ENCODE results near the gene BRD9. TPM values are rescaled to one million over a fixed set of nuclear protein-coding genes. Genes with fewer than 3 reads are reported as not detected.

The BRD9 gene
- total RNA-seq, 1 donor from 2014 or later, result 43.7 TPM

DNA sequence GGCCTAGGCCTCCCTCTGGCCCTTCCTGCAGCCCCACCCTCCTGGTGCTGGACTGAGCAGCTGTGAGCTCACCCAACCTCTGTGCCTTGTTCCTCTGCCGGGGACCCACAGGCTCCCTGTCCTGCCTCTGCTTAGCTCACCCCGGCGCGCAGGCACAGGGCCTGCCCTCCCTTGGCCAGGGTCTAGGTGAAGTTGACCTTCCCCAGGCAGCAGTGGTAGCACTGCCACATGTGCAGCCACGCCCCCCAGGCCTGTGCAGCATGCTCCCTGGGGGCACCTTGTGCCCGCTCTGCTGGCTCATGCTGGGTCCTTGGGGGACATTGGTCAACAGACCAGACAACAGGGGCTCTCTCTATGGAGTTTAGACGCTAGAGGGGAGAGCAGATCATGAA, 18.2 kb upstream of the BRD9 start:
- peaks cover 19% of the 10 kb centered on the region for H3K4me1 ChIP-seq (ENCODE audit: insufficient read depth, low read length)
- H3K9me3 ChIP-seq (ENCODE audit: insufficient read depth, low read depth, low read length), result no peaks in the 10 kb centered on the region
- Mint-ChIP-seq H3K27me3 (ENCODE audit: low read depth, unreplicated experiment) (peaks cover 3% of the 10 kb centered on the region), H3K4me1 (ENCODE audit: low read depth, unreplicated experiment) (peaks cover 21% of the 10 kb centered on the region), H3K9me3 (ENCODE audit: unreplicated experiment) (no peaks in the 10 kb centered on the region), H3K27ac (ENCODE audit: unreplicated experiment) (peak overlapping the region; percentile 11), H3K4me3 (ENCODE audit: unreplicated experiment) (no peak overlapping the region), H3K36me3 (ENCODE audit: low read depth, unreplicated experiment) (peaks cover 21% of the 10 kb centered on the region)
- H2AFZ ChIP-seq (ENCODE audit: low read depth, low read length), result no peak overlapping the region
- H4K20me1 ChIP-seq (ENCODE audit: insufficient read depth, low read length), result peaks cover 19% of the 10 kb centered on the region
- DNase-seq (ENCODE audit: low read depth) (no peak), FAIRE-seq (no peak)
- H3K9ac ChIP-seq (ENCODE audit: low read length), result no peak overlapping the region
- H3K27ac ChIP-seq (ENCODE audit: low read depth, low read length), result no peak overlapping the region
- peaks cover 3% of the 10 kb centered on the region for H3K27me3 ChIP-seq (ENCODE audit: insufficient read depth, low read length)
- no peaks in the 10 kb centered on the region for H3K79me2 ChIP-seq (ENCODE audit: insufficient read depth, low read length)
- H3K4me2 ChIP-seq (ENCODE audit: low read length), result no peak overlapping the region
- H3K36me3 ChIP-seq (ENCODE audit: insufficient read depth, low read length), result peaks cover 5% of the 10 kb centered on the region
- TF ChIP-seq EZH2 (IDR thresholded peaks at IDR 0.05; ENCODE audit: insufficient read depth, low read length), result no peak
- TF ChIP-seq, protein P1, sequence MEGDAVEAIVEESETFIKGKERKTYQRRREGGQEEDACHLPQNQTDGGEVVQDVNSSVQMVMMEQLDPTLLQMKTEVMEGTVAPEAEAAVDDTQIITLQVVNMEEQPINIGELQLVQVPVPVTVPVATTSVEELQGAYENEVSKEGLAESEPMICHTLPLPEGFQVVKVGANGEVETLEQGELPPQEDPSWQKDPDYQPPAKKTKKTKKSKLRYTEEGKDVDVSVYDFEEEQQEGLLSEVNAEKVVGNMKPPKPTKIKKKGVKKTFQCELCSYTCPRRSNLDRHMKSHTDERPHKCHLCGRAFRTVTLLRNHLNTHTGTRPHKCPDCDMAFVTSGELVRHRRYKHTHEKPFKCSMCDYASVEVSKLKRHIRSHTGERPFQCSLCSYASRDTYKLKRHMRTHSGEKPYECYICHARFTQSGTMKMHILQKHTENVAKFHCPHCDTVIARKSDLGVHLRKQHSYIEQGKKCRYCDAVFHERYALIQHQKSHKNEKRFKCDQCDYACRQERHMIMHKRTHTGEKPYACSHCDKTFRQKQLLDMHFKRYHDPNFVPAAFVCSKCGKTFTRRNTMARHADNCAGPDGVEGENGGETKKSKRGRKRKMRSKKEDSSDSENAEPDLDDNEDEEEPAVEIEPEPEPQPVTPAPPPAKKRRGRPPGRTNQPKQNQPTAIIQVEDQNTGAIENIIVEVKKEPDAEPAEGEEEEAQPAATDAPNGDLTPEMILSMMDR (IDR thresholded peaks at IDR 0.05; ENCODE audit: insufficient read depth, low read depth, low read length), result no peak
- no peak overlapping the region for H3K4me3 ChIP-seq (ENCODE audit: insufficient read depth, low read depth, low read length)

DNA sequence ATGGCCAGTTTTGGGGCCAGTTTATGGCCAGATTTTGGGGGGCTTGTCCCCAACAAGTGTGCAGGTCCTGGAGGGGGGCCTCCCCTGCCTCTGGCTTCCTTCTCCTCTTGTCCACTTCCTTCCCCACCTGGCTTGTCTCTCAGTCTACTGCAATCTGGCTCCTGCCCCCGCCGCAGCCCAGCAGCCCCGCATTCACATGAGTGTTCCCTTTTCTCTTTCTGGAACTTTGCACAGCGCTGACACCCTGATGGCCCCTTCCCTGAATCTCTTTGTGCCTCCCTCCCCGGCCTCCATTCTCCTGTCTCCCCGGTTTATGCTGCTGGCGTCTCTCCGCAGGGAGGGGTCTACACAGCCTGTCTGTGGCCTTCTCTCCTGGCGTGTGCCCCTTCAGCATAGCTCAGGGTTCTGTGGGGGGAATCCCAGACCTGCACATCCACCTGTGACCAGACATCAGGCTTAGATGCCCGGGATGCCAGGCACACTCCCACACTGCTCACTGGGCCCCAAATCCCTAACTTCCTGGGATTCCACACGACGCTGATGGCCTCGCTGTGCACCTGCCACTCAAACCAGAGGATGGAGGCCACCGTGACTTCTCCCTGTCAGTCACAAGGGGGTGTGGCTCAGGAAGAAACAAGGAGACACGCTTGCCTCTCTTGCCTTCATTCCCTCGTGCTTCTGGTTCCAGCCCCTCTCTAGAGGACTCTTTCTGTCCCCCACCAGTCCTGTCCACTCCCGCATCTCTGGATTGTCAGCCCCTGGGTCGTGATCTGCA, 17.6 kb upstream of the BRD9 start:
- Mint-ChIP-seq H3K9me3 (ENCODE audit: unreplicated experiment) (no peaks in the 10 kb centered on the region), H3K27me3 (ENCODE audit: low read depth, unreplicated experiment) (peaks cover 3% of the 10 kb centered on the region), H3K4me1 (ENCODE audit: low read depth, unreplicated experiment) (peaks cover 19% of the 10 kb centered on the region), H3K36me3 (ENCODE audit: low read depth, unreplicated experiment) (peaks cover 21% of the 10 kb centered on the region), H3K27ac (ENCODE audit: unreplicated experiment) (peak overlapping the region; percentile 11), H3K4me3 (ENCODE audit: unreplicated experiment) (no peak overlapping the region)
- H3K9ac ChIP-seq (ENCODE audit: low read length), result no peak overlapping the region
- peaks cover 9% of the 10 kb centered on the region for H3K36me3 ChIP-seq (ENCODE audit: insufficient read depth, low read length)
- H3K27me3 ChIP-seq (ENCODE audit: insufficient read depth, low read length), result peaks cover 3% of the 10 kb centered on the region
- no peak overlapping the region for H2AFZ ChIP-seq (ENCODE audit: low read depth, low read length)
- no peak overlapping the region for H3K4me2 ChIP-seq (ENCODE audit: low read length)
- no peak for TF ChIP-seq EZH2 (IDR thresholded peaks at IDR 0.05; ENCODE audit: insufficient read depth, low read length)
- TF ChIP-seq, protein P1 (IDR thresholded peaks at IDR 0.05; ENCODE audit: insufficient read depth, low read depth, low read length), result no peak
- no peaks in the 10 kb centered on the region for H3K9me3 ChIP-seq (ENCODE audit: insufficient read depth, low read depth, low read length)
- no peak overlapping the region for H3K4me3 ChIP-seq (ENCODE audit: insufficient read depth, low read depth, low read length)
- no peak overlapping the region for H3K27ac ChIP-seq (ENCODE audit: low read depth, low read length)
- no peaks in the 10 kb centered on the region for H3K79me2 ChIP-seq (ENCODE audit: insufficient read depth, low read length)
- FAIRE-seq, result no peak
- no peak for DNase-seq (ENCODE audit: low read depth)
- H3K4me1 ChIP-seq (ENCODE audit: insufficient read depth, low read length), result peaks cover 19% of the 10 kb centered on the region
- peaks cover 19% of the 10 kb centered on the region for H4K20me1 ChIP-seq (ENCODE audit: insufficient read depth, low read length)

DNA sequence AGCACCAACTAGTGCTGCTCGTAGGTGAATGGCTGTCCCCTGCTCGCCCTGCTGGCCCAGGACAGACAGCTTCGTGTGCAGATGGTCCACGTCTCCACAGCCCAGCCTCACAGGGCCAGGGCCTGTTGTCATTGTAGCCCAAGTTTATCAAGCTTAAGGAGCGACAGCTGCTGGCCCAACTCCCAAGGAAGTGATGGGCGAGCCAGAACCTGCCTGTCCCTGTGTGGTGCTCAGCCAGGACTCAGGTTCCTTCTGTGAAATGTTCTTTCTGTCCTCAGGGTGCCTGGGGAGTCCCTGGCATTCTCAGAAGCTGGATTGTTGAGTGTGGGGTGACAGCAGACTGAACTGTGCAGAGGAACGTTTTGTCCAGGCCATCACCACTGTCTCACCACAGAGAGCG, 16.5 kb upstream of the BRD9 start:
- Histone ChIP-seq H2AFZ (ENCODE audit: low read depth, low read length) (no peak overlapping the region), H3K4me2 (ENCODE audit: low read length) (no peak overlapping the region), H3K79me2 (ENCODE audit: insufficient read depth, low read length) (no peaks in the 10 kb centered on the region), H3K4me1 (ENCODE audit: insufficient read depth, low read length) (peaks cover 19% of the 10 kb centered on the region), H3K36me3 (ENCODE audit: insufficient read depth, low read length) (peaks cover 9% of the 10 kb centered on the region), H4K20me1 (ENCODE audit: insufficient read depth, low read length) (peaks cover 20% of the 10 kb centered on the region), H3K9me3 (ENCODE audit: insufficient read depth, low read depth, low read length) (no peaks in the 10 kb centered on the region), H3K4me3 (ENCODE audit: insufficient read depth, low read depth, low read length) (no peak overlapping the region), H3K9ac (ENCODE audit: low read length) (no peak overlapping the region), H3K27me3 (ENCODE audit: insufficient read depth, low read length) (peaks cover 3% of the 10 kb centered on the region), H3K27ac (ENCODE audit: low read depth, low read length) (no peak overlapping the region)
- no peak overlapping the region for H3K27ac Mint-ChIP-seq (ENCODE audit: unreplicated experiment)
- no peak overlapping the region for H3K4me3 Mint-ChIP-seq (ENCODE audit: unreplicated experiment)
- TF ChIP-seq, protein P1 (IDR thresholded peaks at IDR 0.05; ENCODE audit: insufficient read depth, low read depth, low read length), result no peak
- TF ChIP-seq EZH2 (IDR thresholded peaks at IDR 0.05; ENCODE audit: insufficient read depth, low read length), result no peak
- peaks cover 13% of the 10 kb centered on the region for H3K4me1 Mint-ChIP-seq (ENCODE audit: low read depth, unreplicated experiment)
- H3K36me3 Mint-ChIP-seq (ENCODE audit: low read depth, unreplicated experiment), result peaks cover 18% of the 10 kb centered on the region
- DNase-seq (ENCODE audit: low read depth), result no peak
- no peak for FAIRE-seq
- H3K27me3 Mint-ChIP-seq (ENCODE audit: low read depth, unreplicated experiment), result peaks cover 3% of the 10 kb centered on the region
- no peaks in the 10 kb centered on the region for H3K9me3 Mint-ChIP-seq (ENCODE audit: unreplicated experiment)

All from astrocyte (in vitro differentiated cells and primary cell).